GM23338 (cell line): ENCODE results near the gene RAMP3. TPM values are rescaled to one million over a fixed set of nuclear protein-coding genes. Genes with fewer than 3 reads are reported as not detected.

Experiments
- ATAC-seq: fragments of 200-7000 bp; cut with Tn5 transposase; 3 replicates; pipeline ENCODE4 v1.9.1; 2020
- DNase-seq: peaks from one replicate; pipeline ENCODE4 v3.0.0-alpha.2; 2015; ENCODE audit warnings: low spot score
- H2AFZ ChIP-seq: fragments of 200-600 bp; sonication (generic); 2 replicates; pipeline ENCODE4 v1.8.0; 2016; ENCODE audit warnings: antibody characterized with exemption, mild to moderate bottlenecking, moderate library complexity
- H3F3A ChIP-seq: fragments of 200-600 bp; sonication (generic); replicated peaks from 2 replicates; pipeline ENCODE4 v1.8.0; 2017; ENCODE audit warnings: antibody characterized with exemption, mixed run types, low read depth
- H3K27ac ChIP-seq: fragments of 200-600 bp; sonication (generic); 2 replicates; pipeline ENCODE4 v1.6.1; 2016; ENCODE audit warnings: low read depth
- H3K27me3 ChIP-seq: fragments of 200-600 bp; sonication (generic); 2 replicates; pipeline ENCODE4 v1.8.0; 2016; ENCODE audit warnings: mild to moderate bottlenecking, mixed run types, moderate library complexity; ENCODE audit not compliant: insufficient read depth
- H3K36me3 ChIP-seq: fragments of 200-600 bp; sonication (generic); 2 replicates; pipeline ENCODE4 v1.8.0; 2016; ENCODE audit warnings: mild to moderate bottlenecking; ENCODE audit not compliant: insufficient read depth
- H3K4me1 ChIP-seq: fragments of 200-600 bp; sonication (generic); 2 replicates; pipeline ENCODE4 v1.8.0; 2016; ENCODE audit warnings: mild to moderate bottlenecking, moderate library complexity; ENCODE audit not compliant: insufficient read depth
- H3K4me2 ChIP-seq: fragments of 200-600 bp; sonication (generic); 2 replicates; pipeline ENCODE4 v1.7.1; 2017; ENCODE audit warnings: mixed run types
- H3K4me3 ChIP-seq: fragments of 200-600 bp; sonication (generic); 2 replicates; pipeline ENCODE4 v1.6.1; 2016; ENCODE audit warnings: mixed run types
- H3K79me2 ChIP-seq: fragments of 200-600 bp; sonication (generic); replicated peaks from 2 replicates; pipeline ENCODE4 v1.8.0; 2017; ENCODE audit warnings: mild to moderate bottlenecking; ENCODE audit not compliant: insufficient read depth
- H3K9me2 ChIP-seq: fragments of 200-600 bp; sonication (generic); 2 replicates; pipeline ENCODE4 v1.8.0; 2017; ENCODE audit not compliant: insufficient read depth
- H4K20me1 ChIP-seq: fragments of 200-600 bp; sonication (generic); replicated peaks from 2 replicates; pipeline ENCODE4 v1.8.0; 2017; ENCODE audit warnings: mild to moderate bottlenecking; ENCODE audit not compliant: insufficient read depth
- H3K27ac Mint-ChIP-seq: 2 replicates; pipeline ENCODE4 v1.8.0; 2020; ENCODE audit warnings: inconsistent platforms, mild to moderate bottlenecking, moderate library complexity, mixed read lengths
- H3K27me3 Mint-ChIP-seq: 3 replicates; pipeline ENCODE4 v1.8.0; 2022; ENCODE audit warnings: low read depth, mild to moderate bottlenecking, moderate library complexity, mixed read lengths, inconsistent platforms; ENCODE audit not compliant: insufficient read depth, poor library complexity
- H3K36me3 Mint-ChIP-seq: 3 replicates; pipeline ENCODE4 v1.8.0; 2021; ENCODE audit warnings: low read depth, mild to moderate bottlenecking, inconsistent platforms, moderate library complexity, mixed read lengths
- H3K4me1 Mint-ChIP-seq: 3 replicates; pipeline ENCODE4 v1.8.0; 2020; ENCODE audit warnings: mild to moderate bottlenecking, inconsistent platforms, mixed read lengths
- H3K4me3 Mint-ChIP-seq: 3 replicates; pipeline ENCODE4 v1.8.0; 2021; ENCODE audit warnings: moderate library complexity, mild to moderate bottlenecking, inconsistent platforms, mixed read lengths
- H3K9me3 Mint-ChIP-seq: 3 replicates; pipeline ENCODE4 v1.8.0; 2020; ENCODE audit warnings: moderate library complexity, mild to moderate bottlenecking, inconsistent platforms, mixed read lengths
- EZH2 ChIP-seq: fragments of 200-600 bp; sonication (generic); IDR thresholded peaks from one replicate; pipeline ENCODE4 v1.8.0; 2017; ENCODE audit warnings: antibody characterized with exemption, mild to moderate bottlenecking, low read depth; ENCODE audit not compliant: unreplicated experiment
- EZH2phosphoT487 ChIP-seq: fragments of 200-600 bp; sonication (generic); IDR thresholded peaks from one replicate; pipeline ENCODE4 v1.8.1; 2018; ENCODE audit warnings: antibody characterized with exemption; ENCODE audit not compliant: unreplicated experiment
- JUNB ChIP-seq: IDR thresholded peaks from one replicate; pipeline ENCODE4 v1.6.1; 2016; ENCODE audit warnings: antibody characterized with exemption; ENCODE audit not compliant: unreplicated experiment
- POLR2AphosphoS5 ChIP-seq: IDR thresholded peaks from 2 replicates; pipeline ENCODE4 v1.6.1; 2016; ENCODE audit warnings: antibody characterized with exemption, low read depth
- REST ChIP-seq: IDR thresholded peaks from one replicate; pipeline ENCODE4 v1.6.1; 2018; ENCODE audit warnings: antibody characterized with exemption; ENCODE audit not compliant: unreplicated experiment
- STAT1 ChIP-seq: IDR thresholded peaks from one replicate; pipeline ENCODE4 v1.6.1; 2016; ENCODE audit warnings: antibody characterized with exemption; ENCODE audit not compliant: unreplicated experiment
- ZNF114 ChIP-seq: fragments of 250-450 bp; sonication (Bioruptor Pico); IDR thresholded peaks from 2 replicates; pipeline ENCODE4 v1.5.0; 2020; ENCODE audit warnings: mild to moderate bottlenecking, moderate library complexity
- long read RNA-seq: library from polyadenylated mRNA; unstranded; transcript quantifications from one replicate; pipeline ENCODE4 v2.0.0, GENCODE V29; 2020; ENCODE audit not compliant: unreplicated experiment
- polyA plus RNA-seq: library from polyadenylated mRNA; unstranded; fragments of >200 nt; fragmentation: Nextera tagmentation; extraction: Ambion mirVana; gene quantifications from 2 replicates; pipeline ENCODE4 v1.2.1, GENCODE V29; 2016
- total RNA-seq: library from RNA; depleted of rRNA; stranded (reverse); fragments of >200 nt; shearing (Covaris generic); gene quantifications from 2 replicates; pipeline ENCODE4 v1.2.3, GENCODE V29; 2014; rRNA removed
- TF ChIP-seq, protein P1 (sequence below): fragments of 250-450 bp; sonication (Bioruptor Pico); IDR thresholded peaks from 2 replicates; pipeline ENCODE4 v1.5.0; 2020; ENCODE audit warnings: mild to moderate bottlenecking, moderate library complexity

The RAMP3 gene
- total RNA-seq (0.35 and 4.6 TPM in 2 replicates), polyA plus RNA-seq (1.1 and 2.6 TPM in 2 replicates)
- long read RNA-seq, partial matches to known transcripts = 0 of 1 reads
- long read RNA-seq, other reads (novel, unspliced or antisense) = 1 of 1 reads

- peak; percentile 79 for ATAC-seq
- no peaks in the 10 kb centered on the region for H3F3A ChIP-seq
- no peaks in the 10 kb centered on the region for H3K36me3 Mint-ChIP-seq
- H3K27ac Mint-ChIP-seq = no peak within 1 kb of the TSS
- peaks cover 3% of the 10 kb centered on the region; the same call in 1 of the 2 replicates for H3K4me1 ChIP-seq
- H3K9me3 Mint-ChIP-seq = 0 out of 3 replicates have a peak, but pooled peaks cover 2% of the 10 kb centered on the region
- H3K36me3 ChIP-seq = no peaks in the 10 kb centered on the region
- H3K4me3 ChIP-seq = peak within 1 kb of the TSS; percentile 72
- peaks cover 32% of the 10 kb centered on the region for H3K27me3 Mint-ChIP-seq
- peaks cover 11% of the 10 kb centered on the region for H3K4me1 Mint-ChIP-seq
- 0 out of 2 replicates have a peak, but pooled peaks cover 3% of the 10 kb centered on the region for H3K9me2 ChIP-seq
- TF ChIP-seq EZH2phosphoT487 (no peak), POLR2AphosphoS5 (0 out of 2 replicates have a peak, but pooled peaks have one; percentile 28)
- peak within 1 kb of the TSS; percentile 96 for H2AFZ ChIP-seq
- H3K4me3 Mint-ChIP-seq = peak within 1 kb of the TSS; percentile 80
- H3K27ac ChIP-seq = no peak within 1 kb of the TSS
- no peaks in the 10 kb centered on the region for H4K20me1 ChIP-seq
- H3K79me2 ChIP-seq = no peaks in the 10 kb centered on the region
- H3K4me2 ChIP-seq = peak within 1 kb of the TSS; percentile 84
- DNase-seq = peak; percentile 72
- H3K27me3 ChIP-seq = peaks cover 14% of the 10 kb centered on the region
These were observed at the start of gene RAMP3 for GRCh38 chr7:45157653-45158401. TSS of gene RAMP3 (plus strand) at chr7:45157791. CDS start at chr7:45157829, 38 bp downstream.

DNA sequence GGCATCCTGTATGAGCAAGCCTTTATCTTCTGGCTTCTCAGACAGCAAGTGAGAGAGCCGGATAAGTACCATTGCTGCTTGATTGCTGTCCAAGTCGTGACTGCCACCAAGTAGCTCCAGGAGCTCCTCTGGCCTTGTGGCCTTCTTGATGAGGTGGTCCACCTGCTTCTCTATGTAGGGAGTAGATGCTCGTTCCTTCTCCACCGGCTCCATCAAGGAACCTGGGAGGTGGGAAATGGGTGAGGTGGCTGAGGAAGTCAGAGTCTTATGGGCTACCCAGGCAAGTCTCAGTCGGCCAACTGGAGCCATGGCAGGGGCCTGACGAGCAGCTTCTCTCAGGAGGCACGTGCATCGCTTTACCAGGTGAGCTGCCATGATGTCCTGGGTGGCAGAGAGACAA, 48.7 kb upstream of the RAMP3 start:
- peaks cover 49% of the 10 kb centered on the region for H3K36me3 ChIP-seq
- Mint-ChIP-seq H3K27me3 (peaks cover 15% of the 10 kb centered on the region), H3K27ac (no peak overlapping the region), H3K9me3 (no peaks in the 10 kb centered on the region; the same call in 2 of the 3 replicates), H3K4me3 (0 out of 3 replicates have a peak overlapping the region, but pooled peaks have one; percentile 20), H3K4me1 (peaks cover 9% of the 10 kb centered on the region; the same call in 2 of the 3 replicates), H3K36me3 (peaks cover 60% of the 10 kb centered on the region)
- ATAC-seq (no peak), DNase-seq (no peak)
- peaks cover 43% of the 10 kb centered on the region for H4K20me1 ChIP-seq
- H3F3A ChIP-seq = 0 out of 2 replicates have a peak, but pooled peaks cover 6% of the 10 kb centered on the region
- peaks cover 54% of the 10 kb centered on the region for H3K79me2 ChIP-seq
- no peak overlapping the region for H2AFZ ChIP-seq
- no peak overlapping the region for H3K4me2 ChIP-seq
- peaks cover 10% of the 10 kb centered on the region; the same call in 1 of the 2 replicates for H3K4me1 ChIP-seq
- no peaks in the 10 kb centered on the region for H3K27me3 ChIP-seq
- H3K27ac ChIP-seq = no peak overlapping the region; the same call in 1 of the 2 replicates
- no peaks in the 10 kb centered on the region for H3K9me2 ChIP-seq
- no peak overlapping the region for H3K4me3 ChIP-seq
- no peak for TF ChIP-seq REST
- TF ChIP-seq POLR2AphosphoS5 = no peak
- TF ChIP-seq STAT1 = no peak
- TF ChIP-seq, protein P1, sequence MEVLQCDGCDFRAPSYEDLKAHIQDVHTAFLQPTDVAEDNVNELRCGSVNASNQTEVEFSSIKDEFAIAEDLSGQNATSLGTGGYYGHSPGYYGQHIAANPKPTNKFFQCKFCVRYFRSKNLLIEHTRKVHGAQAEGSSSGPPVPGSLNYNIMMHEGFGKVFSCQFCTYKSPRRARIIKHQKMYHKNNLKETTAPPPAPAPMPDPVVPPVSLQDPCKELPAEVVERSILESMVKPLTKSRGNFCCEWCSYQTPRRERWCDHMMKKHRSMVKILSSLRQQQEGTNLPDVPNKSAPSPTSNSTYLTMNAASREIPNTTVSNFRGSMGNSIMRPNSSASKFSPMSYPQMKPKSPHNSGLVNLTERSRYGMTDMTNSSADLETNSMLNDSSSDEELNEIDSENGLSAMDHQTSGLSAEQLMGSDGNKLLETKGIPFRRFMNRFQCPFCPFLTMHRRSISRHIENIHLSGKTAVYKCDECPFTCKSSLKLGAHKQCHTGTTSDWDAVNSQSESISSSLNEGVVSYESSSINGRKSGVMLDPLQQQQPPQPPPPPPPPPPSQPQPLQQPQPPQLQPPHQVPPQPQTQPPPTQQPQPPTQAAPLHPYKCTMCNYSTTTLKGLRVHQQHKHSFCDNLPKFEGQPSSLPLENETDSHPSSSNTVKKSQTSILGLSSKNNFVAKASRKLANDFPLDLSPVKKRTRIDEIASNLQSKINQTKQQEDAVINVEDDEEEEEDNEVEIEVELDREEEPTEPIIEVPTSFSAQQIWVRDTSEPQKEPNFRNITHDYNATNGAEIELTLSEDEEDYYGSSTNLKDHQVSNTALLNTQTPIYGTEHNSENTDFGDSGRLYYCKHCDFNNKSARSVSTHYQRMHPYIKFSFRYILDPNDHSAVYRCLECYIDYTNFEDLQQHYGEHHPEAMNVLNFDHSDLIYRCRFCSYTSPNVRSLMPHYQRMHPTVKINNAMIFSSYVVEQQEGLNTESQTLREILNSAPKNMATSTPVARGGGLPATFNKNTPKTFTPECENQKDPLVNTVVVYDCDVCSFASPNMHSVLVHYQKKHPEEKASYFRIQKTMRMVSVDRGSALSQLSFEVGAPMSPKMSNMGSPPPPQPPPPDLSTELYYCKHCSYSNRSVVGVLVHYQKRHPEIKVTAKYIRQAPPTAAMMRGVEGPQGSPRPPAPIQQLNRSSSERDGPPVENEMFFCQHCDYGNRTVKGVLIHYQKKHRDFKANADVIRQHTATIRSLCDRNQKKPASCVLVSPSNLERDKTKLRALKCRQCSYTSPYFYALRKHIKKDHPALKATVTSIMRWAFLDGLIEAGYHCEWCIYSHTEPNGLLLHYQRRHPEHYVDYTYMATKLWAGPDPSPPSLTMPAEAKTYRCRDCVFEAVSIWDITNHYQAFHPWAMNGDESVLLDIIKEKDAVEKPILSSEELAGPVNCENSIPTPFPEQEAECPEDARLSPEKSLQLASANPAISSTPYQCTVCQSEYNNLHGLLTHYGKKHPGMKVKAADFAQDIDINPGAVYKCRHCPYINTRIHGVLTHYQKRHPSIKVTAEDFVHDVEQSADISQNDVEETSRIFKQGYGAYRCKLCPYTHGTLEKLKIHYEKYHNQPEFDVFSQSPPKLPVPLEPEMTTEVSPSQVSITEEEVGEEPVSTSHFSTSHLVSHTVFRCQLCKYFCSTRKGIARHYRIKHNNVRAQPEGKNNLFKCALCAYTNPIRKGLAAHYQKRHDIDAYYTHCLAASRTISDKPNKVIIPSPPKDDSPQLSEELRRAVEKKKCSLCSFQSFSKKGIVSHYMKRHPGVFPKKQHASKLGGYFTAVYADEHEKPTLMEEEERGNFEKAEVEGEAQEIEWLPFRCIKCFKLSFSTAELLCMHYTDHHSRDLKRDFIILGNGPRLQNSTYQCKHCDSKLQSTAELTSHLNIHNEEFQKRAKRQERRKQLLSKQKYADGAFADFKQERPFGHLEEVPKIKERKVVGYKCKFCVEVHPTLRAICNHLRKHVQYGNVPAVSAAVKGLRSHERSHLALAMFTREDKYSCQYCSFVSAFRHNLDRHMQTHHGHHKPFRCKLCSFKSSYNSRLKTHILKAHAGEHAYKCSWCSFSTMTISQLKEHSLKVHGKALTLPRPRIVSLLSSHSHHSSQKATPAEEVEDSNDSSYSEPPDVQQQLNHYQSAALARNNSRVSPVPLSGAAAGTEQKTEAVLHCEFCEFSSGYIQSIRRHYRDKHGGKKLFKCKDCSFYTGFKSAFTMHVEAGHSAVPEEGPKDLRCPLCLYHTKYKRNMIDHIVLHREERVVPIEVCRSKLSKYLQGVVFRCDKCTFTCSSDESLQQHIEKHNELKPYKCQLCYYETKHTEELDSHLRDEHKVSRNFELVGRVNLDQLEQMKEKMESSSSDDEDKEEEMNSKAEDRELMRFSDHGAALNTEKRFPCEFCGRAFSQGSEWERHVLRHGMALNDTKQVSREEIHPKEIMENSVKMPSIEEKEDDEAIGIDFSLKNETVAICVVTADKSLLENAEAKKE (CRISPR knock-in tag) = no peak
- TF ChIP-seq EZH2 = no peak
- TF ChIP-seq JUNB = no peak
- TF ChIP-seq ZNF114 (CRISPR knock-in tag) = no peak
- TF ChIP-seq EZH2phosphoT487 = no peak
